Dermis microvascular lymphatic vessel endothelial cell (primary cell): ENCODE data around the gene CDCA3. TPM values are rescaled to one million over a fixed set of nuclear protein-coding genes. Genes with fewer than 3 reads are reported as not detected.
"Not testable (repeated sequence)": the region's sequence is repeated elsewhere in the genome, so short reads cannot be mapped to it uniquely, and the experiment has no call there.

Experiments
- DNase-seq, 2 donors: peaks; one replicate each; pipeline versions ENCODE4 v3.0.0 to v3.0.0-alpha.2; 2010; ENCODE audit warnings: low read depth in 2 of 2
- total RNA-seq: library from RNA; depleted of rRNA; stranded (reverse); fragments of >200 nt; gene quantifications from 2 replicates; pipeline ENCODE4 v1.2.1, GENCODE V29; 2014

CDCA3 gene
- 5.7 and 11.8 TPM in 2 replicates for total RNA-seq

DNA sequence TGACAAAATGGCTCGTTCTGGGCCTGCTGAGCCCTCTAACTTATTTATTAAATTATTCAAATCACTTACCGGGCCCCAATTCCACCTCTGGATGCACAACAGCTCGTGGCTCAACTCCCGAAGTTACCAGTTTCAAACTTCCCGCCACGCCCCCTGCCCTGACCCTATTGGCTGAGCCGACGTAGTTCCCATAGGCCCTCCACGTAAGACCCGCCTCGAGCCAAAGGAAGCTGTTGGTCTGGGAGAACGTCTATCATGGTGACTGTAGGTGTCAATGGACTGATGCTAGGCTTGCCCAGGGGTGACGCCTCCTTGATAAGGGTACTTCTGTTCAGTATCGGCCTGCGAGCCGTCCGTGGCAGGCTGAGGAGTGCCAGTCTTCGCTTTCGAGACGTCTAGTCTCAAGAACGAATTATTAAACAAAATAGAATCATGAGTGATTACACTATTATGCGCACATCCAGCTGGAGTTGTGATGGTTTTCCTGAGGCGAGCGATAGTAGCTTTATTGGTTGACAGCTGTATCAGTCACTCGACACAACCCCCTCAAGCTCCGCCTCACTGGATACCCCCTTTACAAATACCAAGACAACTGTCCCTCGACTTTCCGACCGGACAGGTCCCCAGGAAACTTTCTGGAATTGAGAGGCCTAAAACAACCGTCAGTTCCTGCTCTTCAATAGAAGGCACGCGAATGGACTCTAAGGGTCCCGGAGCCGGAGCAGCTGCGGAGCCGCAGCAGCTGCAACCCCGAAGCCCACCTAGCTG lies at the start of gene CDCA3:
Gene CDCA3, minus strand, starts transcription at position 134 of the 768 bp plus-strand sequence. CDS start 334 bp downstream, outside the sequence.
- DNase-seq, result peak; percentile 98 to 99

DNA sequence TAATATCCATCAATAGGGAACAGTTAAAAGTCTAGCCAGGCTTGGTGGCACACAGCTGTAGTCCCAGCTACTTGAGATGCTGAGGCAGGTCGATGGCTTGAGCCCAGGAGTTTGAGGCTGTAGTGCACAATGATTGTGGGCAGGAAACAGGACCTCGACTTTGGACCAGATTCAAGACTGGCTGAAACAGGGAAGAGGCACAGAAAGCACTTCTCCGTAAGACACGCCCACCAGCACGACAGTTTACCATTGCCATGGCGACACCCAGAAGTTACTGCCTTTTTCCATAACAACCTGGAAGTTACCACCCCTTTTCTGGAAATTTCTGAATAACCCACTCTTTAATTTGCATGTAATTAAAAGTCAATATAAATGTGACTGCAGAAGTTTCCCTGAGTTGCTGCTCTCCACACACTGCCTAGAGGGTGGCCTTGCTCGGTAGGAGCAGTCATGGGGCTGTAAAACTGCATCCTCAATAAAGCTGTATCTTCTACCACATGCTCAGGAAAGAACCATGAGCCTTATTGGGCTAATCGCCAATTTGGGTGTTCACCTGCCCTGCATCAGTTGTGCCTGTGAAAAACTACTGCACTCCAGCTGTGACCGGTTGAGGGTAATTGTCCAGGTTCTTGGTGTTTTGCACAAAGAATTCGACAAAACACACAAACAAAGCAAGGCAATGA lies 48.9 kb upstream of the CDCA3 start:
- DNase-seq, result peak; percentile 80 to 82

DNA sequence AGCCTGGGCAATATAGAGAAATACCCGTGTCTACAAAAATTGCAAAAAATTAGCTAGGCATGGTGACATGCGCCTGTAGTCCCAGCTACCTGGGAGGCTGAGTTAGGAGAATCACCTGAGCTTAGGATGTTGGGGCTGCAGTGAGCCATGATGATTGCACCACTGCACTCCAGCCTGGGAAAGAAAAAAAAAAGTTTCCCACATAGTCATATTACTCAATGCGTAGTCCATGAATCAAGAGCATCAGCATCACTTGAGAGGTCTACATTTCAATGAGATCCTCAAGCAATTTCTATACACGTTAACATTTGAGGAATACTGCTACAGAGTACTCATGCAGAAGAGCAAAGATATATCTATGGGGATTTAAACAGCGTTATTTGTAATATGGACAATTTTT lies 48.3 kb upstream of the CDCA3 start:
- DNase-seq, result no peak

DNA sequence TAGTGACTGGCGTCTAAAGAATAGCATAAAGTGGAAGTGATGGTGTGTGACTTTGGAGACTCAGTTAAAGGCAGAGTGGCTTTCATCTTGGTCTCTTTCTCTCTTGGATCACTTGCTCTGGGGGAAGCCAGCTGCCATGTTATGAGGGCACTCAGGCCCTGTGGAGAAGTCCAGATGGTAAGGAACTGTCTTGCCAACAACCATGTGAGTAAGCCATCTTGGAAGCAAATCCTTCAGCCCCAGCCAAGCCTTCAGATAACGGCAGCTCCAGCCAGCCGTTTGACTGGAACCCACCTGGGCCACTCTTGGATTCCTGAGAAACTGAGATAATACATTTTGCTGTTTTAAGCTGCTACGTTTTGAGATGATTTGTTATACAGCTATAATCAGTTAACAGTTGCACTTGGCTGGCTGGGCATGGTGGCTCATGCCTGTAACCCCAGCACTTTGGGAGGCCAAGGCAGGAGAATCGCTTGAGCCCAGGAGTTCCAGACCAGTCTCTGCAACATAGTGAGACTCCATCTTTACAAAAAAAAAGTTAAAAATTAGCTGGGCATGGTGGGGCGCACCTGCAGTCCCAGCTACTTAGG lies 45.9 kb upstream of the CDCA3 start:
- no peak for DNase-seq

DNA sequence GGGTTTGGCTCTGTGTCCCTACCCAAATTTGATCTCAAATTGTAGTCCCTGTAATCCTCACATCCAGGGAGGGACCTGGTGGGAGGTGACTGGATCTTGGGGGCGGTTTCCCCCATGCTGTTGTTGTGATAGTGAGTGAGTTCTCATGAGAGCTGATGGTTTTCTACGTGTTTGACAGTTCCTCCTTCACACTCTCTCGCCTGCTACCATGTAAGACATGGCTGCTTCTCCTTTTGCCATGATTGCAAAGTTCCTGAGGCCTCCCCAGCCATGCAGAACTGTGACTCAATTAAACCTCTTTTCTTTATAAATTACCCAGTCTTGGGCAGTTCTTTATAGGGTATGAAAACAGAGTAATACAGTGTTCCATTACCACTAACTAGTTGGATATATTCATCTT lies 43.2 kb upstream of the CDCA3 start:
- no peak for DNase-seq

DNA sequence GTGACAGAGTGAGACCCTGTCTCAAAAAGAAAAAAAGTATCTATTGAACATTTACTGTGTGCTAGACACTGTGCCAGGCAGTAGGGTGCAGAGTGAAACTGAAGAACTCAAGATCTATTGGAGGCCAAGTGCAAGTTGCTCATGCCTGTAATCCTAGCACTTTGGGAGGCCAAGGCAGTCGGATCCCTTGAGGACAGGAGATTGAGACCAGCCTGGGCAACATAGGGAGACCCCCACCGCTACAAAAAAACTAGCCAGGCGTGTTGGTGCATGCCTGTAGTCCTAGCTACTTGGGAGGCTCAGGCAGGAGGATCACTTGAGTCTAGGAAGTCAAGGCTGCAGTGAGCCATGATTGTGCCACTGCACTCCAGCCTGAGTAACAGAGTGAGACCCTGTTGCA lies 41.6 kb upstream of the CDCA3 start:
- not testable (repeated sequence) for DNase-seq

DNA sequence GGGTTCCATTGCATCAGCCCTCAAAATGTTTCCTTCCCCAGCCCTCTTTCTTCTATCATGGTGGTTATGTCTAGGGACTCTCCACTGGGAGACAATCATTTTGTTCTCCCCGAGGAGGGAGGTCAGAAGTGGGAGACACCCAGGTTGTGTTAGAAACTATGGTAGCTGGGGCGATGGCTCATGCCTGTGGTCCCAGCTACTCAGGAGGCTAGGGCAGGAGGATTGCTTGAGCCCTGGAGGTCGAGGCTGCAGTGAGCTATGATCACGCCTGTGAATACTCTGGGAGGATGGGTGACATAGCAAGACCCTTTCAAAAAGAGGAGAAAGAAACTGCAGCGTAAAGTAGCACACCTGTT lies 40.5 kb upstream of the CDCA3 start:
- no peak for DNase-seq

DNA sequence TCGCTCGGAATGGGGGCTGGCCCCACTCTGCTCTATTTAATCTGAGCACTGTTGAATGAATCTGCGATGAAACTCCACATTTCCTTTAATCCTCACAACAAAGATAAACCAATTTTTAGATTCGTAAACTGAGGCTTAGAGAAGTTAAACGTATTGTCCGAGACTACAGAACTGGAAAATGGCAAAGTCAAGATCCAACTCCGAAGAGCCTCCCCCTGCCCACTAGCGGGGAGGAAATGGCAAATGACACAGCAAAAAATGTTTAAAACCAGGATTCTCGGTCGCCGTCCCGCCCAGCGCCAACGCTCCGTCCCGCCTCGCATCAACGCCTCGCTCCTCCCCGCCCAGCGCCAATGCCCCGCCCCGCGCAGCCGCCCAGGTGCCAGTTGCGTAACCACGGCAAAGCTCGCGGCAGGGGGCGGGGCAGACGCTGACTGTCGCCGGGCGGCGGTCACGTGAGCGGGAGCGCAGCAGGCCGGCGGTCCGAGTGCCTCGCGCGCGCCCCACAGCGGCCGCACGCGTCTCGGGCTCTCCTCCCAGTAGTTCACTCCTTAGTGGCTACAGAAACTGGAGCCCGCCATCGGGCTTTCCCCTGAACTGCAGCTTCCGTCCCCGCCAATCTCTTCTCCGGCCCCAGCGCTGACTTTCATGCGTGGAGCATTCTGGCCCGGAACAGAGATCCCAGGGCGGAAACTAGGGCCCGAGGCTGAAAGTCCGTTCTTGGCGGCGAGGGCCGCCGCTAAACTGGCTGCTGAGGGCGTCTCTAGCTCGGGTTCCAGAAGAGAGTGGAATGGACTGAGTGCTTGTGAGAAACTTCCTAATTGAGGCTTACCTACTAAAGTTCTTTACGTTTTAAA lies 39.9 kb upstream of the CDCA3 start:
- peak; percentile 85 to 97 for DNase-seq

DNA sequence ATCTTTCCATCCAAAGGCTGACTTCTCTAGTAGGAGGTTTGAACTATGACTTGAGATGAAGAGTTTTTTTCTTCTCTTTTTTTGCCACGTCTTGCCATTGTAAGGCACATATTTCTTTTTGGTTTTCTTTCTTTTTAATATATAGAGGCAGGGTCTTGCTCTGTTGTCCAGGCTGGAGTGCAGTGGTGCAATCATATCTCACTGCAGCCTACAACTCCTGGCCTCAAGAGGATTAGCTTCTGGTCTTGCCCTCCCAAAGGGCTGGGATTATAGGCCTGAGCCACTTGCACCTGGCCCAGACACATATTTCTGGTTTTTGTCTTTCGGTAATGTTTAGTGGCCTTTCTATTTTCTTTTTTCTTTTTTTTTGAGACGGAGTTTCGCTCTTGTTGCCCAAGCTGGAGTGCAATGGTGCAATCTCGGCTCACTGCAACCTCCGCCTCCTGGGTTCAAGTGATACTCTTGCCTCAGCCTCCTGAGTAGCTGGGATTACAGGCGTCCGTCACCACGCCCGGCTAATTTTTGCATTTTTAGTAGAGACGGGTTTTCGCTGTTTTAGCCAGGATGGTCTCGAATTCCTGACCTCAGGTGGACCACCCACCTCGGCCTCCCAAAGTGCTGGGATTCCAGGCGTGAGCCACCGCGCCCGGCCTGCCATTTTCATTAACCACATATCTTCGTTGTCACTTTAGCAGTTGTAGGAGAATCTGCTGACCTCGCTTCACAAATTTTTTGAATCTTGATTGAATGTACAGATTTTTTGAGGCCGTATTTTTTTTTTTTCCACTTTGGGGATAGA lies 38.9 kb upstream of the CDCA3 start:
- DNase-seq, result not testable (repeated sequence)

DNA sequence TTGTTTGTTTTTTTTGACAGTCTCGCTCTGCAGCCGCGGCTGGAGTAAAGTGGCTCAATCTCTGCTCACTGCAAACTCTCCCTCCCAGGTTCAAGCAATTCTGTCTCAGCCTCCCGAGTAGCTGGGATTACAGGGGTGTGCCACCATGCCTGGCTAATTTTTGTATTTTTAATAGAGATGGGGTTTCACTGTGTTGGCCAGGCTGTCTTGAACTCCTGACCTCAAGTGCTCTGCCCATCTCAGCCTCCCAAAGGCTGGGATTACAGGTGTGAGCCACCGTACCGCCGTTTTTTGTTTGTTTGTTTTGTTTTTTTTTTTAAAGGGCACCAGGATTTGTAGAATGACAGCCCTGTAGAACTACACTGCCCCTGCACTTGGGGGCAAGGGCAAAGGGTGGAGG lies 37.7 kb upstream of the CDCA3 start:
- DNase-seq, result not testable (repeated sequence)

DNA sequence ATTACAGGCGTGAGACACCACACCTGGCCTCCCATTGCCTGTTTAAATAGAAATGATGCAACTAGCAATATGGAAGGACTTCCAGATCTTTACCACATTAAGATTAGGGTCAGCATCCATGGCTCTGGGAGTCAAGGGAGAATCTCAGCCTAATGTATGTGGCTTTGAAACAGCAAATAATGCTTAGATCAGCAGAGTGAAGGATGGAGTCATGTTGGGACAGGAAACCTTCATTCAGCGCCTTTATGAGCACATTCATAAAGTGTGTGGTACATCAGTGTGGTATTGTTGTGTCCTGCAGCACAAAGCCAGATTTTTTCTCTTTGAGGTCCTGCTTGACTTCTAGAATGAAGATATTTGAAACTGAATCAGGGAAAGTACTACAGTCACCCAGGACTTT lies 37.3 kb upstream of the CDCA3 start:
- DNase-seq, result no peak

DNA sequence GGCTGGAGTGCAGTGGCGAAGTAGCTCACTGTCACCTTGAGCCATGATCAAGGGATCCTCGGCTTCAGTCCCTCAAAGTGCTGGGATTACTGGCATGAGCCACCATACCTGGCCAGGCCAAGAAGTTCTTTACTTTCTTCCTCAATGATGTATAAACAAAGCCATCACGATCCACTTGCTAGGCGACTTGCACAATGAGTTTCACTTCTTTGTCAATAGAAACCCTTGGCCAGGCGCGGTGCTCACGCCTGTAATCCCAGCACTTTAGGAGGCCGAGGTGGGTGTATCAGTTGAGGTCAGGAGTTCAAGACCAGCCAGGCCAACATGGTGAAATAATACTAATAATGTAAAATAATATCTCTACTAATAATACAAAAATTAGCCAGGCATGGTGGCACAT lies 36.4 kb upstream of the CDCA3 start:
- DNase-seq, result no peak

DNA sequence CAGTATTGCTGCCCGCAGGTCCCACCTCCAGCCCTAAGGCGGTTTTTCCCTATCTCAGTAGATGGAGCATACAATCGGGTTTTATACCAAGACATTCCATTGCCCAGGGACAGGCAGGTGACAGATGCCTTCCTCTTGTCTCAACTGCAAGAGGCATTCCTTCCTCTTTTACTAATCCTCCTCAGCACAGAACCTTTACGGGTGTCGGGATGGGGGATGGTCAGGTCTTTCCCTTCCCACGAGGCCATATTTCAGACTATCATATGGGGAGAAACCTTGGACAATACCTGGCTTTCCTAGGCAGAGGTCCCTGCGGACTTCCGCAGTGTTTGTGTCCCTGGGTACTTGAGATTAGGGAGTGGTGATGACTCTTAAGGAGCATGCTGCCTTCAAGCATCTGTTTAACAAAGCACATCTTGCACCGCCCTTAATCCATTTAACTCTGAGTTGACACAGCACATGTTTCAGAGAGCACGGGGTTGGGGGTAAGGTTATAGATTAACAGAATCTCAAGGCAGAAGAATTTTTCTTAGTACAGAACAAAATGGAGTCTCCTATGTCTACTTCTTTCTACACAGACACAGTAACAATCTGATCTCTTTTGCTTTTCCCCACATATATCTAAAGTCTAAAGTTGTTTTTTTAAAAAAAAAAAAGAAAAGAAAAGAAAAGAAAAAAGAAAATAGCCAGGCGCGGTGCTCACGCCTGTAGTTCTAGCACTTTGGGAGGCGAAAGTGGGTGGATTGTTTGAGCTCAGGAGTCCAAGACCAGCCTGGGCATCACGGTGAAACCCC lies 35.3 kb upstream of the CDCA3 start:
- DNase-seq, result not testable (repeated sequence)

DNA sequence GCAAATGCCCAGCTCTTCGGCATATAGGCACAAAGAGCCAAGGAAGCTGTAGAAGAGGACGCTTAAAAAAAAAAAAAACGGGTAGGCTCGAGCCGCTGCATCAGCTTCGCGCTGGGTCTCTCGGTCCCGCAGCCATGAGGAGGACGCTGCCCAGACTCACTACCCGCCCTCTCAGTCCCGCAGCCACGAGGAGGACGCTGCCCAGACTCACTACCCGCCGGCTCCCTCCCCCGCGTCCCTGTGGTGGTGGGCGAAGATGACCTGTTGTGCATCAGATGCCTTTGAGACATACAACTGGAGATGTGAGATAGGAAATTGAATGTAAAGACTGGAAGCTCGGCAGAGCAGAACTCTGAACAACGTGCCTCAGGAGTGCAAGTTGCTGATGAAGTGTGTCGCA lies 33.5 kb upstream of the CDCA3 start:
- DNase-seq, result no peak

DNA sequence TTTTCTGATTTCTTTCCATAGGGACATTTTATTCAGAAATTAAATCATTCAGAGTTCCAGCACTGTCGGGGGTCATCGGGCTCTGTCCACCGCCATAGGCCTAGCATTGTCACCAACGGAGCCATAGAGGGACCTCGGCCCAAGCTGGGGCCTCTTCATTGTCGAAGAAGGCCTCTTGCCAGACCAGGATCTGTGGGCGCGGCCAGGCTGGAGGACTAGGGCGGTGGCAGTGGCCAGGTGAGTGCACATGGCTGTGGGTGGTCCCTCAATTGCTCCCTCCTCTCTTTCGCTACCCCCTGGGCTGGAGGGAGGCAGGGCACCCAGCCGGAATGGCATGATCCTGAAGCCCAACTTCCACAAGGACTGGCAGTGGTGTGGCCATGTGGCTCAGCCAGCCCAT lies 32.6 kb upstream of the CDCA3 start:
- no peak for DNase-seq

DNA sequence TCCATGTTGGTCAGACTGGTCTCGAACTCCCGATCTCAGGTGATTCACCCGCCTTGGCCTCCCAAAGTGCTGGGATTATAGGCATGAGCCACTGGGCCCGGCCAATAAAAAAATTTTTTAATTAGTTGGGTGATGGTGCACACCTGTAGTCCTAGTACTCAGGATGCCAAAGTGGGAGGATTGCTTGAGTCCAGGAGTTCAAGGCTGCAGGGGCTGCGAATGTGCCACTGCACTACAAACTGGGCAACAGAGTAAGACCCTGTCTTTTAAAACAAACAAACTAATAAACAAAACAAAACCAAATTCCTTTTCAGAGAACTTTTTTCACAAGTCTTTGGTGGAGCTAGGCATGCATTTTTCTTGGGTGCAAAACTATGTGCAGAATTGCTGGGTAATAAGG lies 32.2 kb upstream of the CDCA3 start:
- no peak for DNase-seq

DNA sequence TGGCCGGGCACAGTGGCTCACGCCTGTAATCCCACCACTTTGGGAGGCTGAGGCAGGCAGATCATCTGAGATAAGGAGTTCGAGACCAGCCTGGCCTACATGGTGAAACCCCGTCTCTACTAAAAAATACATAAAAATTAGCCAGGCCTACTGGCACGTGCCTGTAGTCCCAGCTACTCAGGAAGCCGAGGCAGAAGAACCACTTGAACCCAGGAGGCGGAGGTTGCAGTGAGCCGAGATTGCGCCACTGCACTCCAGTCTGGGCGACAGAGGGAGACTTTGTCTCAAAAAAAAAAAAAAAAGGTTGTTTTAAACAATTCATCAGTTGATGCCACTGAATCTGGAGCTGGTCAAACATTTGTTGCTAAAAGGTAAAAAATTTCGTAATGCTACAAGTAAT lies 28.7 kb upstream of the CDCA3 start:
- not testable (repeated sequence) for DNase-seq

DNA sequence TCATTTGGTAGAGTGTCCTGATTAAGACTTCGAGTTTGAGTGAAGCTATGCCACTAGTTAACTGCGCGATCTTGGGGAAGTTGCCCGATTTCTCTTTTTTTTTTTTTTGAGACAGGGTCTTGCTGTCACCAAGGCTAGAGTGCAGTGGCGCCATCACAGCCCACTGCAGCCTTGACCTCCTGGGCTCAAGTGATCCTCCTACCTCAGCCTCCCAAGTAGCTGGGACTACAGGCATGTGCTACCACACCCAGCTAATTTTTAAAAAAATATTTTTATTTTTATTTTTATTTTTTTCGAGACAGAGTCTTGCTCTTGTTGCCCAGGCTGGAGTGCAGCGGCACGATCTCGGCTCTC lies 22.9 kb upstream of the CDCA3 start:
- not testable (repeated sequence) for DNase-seq

DNA sequence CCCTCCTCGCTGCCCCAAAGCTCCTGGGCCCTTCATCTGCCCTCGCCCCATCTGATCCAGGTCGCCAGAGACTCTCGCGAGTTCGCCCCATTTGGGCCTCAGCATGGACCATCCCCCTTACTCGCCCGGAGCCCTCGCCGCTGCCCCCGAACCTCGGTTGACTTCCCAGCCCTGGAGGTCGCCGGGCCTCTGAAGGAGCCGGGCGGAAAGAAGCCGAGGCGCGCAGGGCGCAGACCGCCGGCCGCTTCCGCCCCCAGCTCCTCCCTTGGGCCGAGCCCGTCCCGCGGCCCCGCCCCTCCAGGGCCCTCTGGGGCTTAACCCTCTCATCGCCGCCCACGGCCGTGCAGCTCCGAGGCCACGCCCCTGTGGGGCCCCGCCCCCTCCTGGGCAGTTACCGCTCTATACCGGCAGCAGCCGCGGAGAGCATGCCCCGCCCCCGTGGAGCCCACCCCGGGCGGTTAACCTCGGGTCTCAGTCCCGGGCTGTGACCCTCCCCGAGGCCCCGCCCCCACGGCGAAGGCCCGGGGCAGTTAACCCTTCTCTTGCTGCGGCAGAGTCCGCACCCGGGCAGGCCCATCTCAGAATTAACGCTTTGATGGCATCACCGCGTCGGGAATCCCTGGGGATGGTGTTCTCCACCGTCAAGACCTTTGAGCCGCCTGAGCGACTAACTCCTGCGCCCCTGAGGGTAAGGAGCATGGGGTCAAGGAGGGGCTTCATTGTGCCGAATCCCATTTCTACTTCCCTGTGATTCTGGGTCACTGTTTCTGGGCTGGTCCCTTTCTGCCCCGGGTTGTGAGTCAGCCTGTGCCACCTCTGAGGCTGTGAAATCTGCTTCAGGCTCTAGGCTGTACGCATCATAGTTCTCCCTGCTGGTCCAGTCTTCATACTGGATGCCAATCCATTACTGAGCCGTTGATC lies 22.3 kb upstream of the CDCA3 start, which contains the start of gene SPSB2:
Gene SPSB2, minus strand, starts transcription at position 210 of the 921 bp plus-strand sequence. CDS start 402 bp downstream, outside the sequence.
- DNase-seq, result peak; percentile 82 to 95
